ENCODE data around the gene GPR33.
A peak's percentile ranks its signal among the peaks of the same experiment; 100 is the strongest.
"Not testable (repeated sequence)": the region's sequence is repeated elsewhere in the genome, so short reads cannot be mapped to it uniquely, and the experiment has no call there.

The GPR33 gene, protein sequence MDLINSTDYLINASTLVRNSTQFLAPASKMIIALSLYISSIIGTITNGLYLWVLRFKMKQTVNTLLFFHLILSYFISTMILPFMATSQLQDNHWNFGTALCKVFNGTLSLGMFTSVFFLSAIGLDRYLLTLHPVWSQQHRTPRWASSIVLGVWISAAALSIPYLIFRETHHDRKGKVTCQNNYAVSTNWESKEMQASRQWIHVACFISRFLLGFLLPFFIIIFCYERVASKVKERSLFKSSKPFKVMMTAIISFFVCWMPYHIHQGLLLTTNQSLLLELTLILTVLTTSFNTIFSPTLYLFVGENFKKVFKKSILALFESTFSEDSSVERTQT

DNA sequence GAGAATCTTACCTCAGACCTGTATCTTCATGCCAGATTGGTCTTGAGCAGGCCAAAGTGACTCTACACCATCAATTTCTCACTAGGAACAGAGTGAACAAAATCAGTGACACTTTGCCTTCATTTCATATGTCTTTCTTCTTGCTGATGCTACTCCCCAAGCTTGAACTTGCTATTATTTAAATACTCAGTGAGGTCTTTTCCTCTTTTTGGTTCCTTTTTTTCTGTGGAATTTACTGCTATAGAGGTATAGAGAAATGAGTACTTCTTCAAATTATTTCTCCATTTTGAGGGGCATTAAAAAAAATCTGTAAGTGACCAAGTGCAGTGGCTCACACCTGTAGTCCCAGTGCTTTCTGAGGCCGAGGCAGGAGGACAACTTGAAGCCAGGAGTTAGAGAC lies at the start of gene GPR33:
GPR33 (minus strand) TSS at position 154 of the 400 bp plus-strand sequence. CDS start 4,074 bp downstream, outside the sequence.
- no peak for DNase-seq

DNA sequence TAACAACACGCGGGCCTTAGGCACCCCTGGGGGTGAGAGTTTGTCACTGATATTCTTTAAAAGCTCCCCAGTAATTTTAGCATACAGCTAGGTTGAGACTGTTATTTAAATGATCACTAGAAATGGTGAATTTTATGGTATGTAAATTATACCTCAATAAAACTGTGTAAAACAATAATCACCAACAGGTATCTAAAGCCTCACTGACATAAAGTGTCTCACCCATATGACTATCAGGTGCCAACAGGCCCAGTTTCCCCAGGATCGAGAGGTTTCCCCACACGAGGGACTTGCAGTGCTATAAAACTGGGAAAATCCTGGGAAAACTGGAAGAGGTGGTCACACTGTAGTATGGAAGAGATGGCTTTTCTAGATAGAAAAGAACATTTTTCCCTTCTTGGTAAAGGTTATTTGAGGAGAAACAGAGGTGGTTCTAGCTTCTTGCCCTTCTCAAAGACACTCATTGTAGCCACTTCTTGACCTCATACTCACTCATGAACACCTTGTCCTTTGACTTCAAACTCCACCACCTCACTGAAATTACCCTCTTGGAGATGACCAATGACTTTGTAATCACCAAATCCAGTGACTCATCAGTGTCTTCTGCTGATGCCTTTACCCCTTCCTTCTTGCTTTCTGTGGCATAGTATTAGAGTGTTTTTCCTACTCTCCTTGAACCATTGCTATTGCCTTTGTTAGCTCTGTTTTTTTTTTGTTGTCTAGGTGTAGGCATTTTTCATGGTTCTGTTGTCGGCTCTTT lies 48.5 kb upstream of the GPR33 start:
- no peak for DNase-seq

DNA sequence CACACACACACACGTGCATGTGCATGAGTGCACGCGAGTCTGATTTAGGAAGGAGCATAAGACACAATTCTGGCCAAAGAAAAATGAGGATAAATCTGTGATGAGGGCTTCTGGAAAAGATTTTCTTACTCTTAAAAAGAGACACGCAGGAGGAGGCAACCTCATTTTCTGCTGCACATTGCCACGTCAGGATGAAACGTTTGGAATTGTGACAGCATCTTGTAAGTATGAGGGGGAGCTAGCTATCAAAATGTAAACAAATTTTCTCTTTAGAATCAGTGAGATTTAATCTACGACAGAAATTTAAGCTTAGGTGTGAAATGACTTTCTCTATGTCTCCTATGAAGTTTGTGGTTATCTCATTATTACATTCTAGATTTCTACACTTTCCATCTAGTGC lies 42.3 kb upstream of the GPR33 start:
- DNase-seq: no peak

DNA sequence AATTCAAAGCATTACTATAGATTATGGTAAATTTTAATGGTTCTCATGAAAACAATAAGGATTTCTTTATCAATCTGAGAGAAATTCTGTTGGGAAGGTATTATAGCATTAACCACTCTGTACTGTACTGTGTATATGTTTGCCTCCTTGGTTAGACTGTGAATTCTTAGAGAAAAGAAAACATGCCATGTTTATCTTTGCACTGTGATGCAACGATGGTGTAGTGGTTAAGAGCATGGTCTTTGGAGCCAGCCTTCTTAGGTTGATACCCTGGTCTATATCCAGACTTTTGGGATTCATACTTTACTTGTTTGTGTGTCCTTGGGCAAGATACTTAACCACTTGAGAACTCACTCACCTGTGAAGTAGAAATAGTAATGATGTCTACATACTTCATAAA lies 41.2 kb upstream of the GPR33 start:
- DNase-seq: no peak

DNA sequence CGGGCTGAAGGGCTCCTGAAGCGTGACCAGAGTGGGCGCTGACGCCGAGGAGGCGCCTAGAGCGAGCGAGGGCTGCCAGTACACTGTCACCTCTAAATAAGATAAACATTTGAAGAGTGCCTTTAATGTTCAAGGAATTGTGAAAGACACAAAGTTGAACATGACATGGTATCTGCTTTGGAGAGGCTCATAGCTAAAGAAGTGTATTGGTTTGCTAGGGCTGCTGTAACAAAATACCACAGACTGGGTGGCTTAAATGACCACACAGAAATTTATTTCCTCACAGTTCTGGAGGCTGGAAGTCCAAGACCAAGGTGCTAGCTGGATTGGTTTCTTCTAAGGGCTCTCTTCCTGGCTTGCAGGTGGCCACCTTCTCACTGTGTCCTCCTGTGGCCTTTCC lies 39.7 kb upstream of the GPR33 start:
- DNase-seq: no peak

DNA sequence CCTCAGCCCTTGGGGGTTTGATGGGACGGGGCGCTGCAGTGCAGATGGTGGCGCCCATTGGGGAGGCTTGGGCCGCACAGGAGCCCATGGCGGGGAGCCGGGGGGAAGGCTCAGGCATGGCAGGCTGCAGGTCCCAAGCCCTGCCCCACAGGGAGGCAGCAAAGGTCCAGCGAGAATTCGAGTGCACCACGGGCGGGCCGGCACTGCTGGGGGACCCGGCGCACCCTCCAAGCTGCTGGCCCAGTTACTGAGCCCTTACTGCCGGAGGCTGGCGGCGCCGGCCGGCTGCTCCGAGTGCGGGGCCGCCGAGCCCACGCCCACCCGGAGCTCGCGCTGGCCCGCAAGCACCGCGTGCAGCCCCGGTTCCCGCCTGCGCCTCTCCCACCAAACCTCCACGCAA lies 39.2 kb upstream of the GPR33 start:
- DNase-seq: no peak

DNA sequence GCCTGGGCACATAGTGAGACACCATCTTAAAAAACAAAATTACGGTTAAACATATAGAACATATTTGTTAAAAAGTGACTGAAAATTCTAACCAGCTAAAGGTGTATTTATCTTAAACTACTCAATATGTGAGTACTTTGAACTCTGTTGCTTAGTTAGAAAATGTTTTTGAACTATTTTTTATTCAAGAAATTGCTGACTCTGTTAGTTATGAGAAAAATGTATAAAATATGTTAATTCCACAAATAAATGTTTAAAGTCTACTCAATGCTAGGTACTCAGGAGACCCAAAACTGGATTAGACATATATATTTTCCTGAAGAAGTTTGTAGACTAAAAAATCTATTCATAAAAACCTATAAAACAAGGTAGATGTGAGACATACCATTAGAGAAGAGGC lies 23.0 kb upstream of the GPR33 start:
- no peak for DNase-seq

DNA sequence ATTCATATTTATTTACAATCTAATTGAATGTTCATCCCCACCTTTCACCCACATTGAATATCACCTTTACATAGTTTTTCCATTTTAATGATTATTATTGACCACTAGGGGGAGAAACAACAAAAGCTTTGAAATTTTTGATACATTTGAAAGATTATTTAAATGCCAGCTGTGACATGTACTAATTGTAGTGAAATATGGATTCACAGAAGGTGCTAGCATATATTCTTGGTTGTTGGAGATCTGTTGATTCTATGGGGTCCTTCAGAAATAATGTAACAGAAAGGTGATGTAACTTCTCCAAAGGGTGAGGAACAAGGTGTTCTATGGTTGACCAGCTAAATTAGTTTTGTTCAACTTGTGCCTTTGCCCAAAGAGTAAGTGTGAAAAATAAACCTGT lies 22.4 kb upstream of the GPR33 start:
- DNase-seq: peak; percentile 23

DNA sequence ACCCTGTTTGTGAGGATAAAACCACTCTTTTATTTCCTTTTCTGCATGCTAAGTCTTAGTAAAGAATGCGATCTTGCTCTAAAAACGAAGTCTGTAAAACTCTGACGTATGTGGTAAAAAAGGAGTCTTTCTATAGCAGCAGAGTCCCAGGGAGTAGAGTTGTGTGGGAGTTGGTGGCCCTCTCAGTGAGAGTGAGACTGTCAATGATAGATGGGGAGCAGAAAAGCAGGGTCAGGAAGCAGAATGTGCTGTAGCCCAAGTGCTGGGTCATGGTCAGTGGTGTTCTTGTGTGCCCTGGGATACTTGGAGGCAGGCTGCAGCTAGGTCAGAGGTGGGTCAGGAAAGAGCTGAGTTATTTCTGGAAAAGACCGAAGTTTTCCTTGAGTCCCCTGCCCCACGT lies 20.3 kb upstream of the GPR33 start:
- DNase-seq: no peak

DNA sequence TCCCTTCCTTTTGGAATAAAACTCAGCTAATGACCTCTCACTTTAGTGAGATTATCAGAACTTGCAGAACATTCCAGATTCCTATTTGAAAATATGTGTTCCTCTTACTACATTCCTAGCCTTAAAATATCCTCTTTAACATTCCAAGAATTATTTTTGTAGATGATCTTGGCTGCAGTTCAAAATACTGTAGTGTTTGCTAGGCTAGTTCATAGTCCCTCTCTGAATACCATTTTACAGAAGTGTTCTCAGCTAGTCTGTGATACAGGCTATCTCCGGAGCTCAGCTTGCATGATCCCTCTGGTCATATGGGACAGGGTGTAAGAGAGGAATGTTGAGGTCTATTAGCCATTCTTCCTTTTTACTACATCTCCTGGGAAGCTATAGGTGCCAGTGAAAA lies 17.6 kb upstream of the GPR33 start:
- DNase-seq: no peak

DNA sequence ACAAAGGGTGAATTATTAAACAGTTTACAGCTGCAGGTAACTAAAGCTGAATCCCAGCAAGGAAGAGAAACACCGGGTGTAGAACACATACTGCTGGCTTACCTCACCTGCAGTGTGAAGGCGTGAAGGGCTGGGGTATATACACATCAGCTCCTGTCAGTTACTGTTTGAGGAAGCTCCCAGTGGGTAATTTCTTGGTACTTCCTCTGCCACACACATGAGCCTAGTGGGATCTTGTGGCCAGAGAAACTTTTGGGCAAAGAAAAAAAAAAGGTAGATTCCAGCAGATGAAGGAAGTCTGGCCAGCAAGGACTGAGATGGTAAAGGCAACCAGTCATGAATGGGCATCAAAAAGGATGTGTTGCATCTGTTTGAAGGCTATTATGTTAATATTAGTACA lies 14.0 kb upstream of the GPR33 start:
- no peak for DNase-seq

DNA sequence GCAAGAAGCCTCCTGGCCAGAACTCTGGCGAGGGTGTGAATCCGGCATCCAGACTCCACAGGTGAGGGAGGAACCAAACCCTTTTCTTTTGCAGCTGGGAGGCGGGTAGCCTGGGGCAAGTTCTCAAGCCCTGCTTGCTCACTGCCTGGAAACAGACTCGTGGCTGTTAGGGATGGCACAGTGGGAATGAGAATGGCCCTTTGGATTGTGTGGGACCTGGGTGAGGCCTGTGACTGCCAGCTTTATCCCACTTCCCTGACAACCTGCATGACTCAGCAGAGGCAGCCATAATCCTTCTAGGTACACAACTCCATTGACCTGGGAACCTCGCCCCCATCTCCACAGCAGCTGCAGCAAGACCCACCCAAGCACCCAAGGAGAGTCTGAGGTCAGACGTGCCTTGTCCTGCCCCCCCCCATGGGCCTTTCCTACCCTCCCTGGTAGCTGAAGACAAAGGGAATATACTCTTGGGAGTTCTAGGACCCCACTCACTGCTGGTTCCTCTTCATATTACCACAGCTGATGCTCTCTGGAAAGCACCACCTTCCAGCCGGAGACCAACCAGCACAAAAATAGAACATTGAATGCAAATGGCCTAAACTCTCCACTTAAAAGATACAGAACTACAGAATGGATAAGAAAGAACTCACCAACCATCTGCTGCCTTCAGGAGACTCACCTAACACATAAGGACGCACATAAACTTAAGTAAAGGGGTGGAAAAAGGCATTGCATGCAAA lies 5.1 kb upstream of the GPR33 start:
- no peak for DNase-seq

DNA sequence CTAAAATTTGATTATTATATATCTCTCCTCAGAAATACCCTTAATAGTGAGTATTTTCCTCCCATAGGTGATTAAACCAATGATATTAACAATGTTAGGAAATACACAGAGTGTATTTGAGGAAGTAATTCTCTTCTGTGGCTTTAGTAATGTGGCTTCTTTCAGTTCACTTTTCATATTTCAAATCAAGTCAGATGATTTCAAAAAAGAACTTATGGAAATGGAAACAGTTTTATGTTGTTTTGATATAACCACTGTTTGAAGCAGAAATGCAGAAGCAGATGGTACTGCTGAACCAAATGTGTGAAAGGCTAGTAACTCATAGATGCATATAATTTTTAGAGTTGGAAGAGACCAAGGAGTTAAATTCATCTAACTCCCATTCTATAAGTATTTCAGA lies 1.9 kb upstream of the GPR33 start:
- DNase-seq: no peak

DNA sequence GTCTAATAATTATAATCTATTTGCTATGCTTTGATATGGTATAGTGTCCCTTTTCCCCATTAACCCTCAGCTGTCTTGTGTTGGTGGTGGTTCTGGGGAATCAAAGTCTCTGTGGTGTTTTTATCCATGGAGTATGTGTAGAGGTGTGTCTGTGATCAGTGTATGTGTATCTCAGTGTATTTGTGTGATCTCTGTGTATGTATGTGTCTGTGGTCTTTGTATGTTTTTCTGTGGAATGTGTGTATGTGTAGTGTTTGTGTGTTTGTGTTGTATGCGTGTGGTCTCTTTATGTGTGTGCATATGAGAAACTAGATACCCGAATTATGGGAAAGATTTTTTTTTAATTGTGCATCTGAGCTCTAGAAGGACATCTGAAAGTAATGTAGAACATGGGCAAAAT lies 1.1 kb downstream of the GPR33 start:
- DNase-seq: no peak

DNA sequence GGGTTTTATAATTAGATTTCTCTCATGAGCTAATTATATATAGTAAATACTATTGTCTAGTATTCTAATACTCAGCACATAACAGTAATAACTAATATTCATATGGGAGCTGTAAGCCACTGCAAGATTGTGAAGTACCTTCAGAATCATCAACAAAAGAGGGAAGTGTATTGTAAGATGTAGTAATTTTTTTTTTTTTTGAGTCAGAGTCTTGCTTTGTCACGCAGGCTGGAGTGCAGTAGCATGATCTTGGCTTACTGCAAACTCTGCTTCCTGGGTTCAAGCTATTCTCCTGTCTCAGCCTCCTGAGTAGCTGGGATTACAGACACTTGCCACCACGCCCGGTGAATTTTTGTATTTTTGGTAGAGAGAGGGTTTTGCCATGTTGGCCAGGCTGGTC lies 3.1 kb downstream of the GPR33 start:
- DNase-seq: no peak

DNA sequence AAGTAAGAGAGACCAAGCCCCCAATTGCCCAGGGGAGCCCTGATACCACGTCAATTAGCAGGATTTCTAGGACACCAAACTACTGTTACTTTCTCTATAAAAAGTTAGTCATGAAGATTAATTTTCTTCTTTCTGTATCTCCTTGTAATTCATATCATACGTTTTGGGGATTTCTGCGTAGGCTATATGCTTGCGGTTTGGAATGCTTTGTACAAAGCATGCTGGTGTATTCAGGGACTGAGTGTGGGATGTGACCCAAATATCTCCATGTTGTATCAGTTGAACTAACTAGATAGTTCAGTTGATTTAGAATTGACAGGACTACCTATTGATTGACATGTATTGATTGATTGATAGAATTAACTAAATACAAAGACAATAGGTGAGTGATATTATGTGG lies 7.7 kb downstream of the GPR33 start:
- no peak for DNase-seq

DNA sequence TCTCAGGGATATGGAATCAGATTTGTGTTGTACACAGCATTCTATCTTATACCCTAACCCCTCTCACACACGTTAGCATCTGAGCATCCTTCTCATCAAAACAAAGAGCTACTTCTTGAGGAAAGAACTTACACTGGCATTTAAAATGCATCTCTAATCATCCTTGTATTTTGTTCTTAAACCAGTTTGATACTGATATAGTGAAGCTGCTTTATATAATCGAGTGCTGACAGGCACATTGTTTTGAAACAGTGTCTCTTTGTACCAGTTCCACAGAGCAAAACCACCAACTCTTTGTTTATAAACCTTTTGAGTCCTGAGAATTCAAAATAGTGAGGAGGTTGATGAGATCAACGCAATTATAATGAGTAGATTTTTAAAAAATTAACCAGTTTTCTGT lies 8.8 kb downstream of the GPR33 start:
- no peak for DNase-seq

DNA sequence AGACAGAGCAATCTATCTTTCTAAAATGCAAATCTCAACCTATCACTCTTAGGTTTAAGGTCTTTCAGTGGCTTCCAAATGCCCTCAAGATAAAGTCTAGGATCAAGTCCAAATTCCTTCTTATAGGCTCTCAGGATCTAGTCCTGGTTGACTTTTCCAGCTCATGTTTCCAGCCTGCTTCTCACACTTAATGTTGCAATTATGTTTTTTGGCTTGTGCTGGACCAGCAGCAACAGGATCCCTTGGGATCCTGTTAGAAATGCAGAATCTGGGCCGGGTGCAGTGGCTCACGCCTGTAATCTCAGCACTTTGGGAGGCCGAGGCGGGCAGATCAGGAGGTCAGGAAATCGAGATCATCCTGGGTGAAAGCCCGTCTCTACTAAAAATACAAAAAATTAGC lies 10.6 kb downstream of the GPR33 start:
- no peak for DNase-seq

DNA sequence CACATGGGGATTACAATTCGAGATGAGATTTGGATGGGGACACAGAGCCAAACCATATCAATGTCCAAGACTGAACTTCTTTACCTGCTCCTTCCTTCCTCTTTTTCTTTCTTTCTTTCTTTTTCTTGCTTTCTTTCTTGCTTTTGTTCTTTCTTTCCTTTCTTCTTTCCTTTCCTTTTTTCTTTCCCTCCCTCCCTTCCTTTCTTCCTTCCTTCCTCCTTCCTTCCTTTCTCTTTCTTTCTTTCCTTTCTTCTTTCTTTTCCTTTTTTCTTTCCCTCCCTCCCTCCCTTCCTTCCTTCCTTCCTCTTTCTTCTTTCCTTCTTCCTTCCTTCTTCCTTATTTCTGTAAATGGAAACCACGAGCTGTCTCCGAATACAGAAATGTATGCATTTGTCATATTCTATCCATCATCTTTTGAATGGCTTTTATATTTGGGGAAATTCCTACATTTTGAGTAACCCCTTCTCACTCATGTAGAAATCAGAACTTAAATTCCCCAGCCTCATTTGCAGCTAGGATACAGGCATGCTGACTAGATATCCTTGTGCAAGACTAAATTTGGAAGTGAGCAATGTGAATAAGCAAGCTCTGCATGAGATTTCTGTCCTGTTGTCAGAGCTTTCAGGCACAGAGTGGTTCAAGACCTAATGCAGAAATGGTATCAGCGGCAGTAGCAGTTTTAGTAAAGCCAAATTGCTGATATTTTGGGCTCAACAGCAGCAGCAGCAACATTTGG lies 11.5 kb downstream of the GPR33 start:
- no peak for DNase-seq

DNA sequence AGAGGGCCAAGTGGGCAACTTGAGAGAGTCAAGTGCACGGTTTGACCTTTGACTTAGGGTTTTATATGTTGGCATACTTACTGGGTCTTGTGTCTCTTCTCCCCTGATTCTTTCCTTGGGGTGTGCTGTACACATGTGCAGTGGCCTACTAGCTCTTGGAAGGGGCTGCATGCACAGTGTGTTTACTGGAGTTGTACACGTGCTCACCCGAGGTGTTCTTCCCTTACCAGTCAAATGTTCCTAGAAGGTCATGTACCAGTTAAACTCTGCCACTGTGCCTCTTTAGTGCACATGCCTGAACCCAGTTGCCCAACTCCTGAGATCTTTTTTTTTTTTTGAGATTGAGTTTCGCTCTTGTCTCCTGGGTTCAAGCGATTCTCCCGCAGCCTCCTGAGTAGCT lies 21.3 kb downstream of the GPR33 start:
- no peak for DNase-seq

DNA sequence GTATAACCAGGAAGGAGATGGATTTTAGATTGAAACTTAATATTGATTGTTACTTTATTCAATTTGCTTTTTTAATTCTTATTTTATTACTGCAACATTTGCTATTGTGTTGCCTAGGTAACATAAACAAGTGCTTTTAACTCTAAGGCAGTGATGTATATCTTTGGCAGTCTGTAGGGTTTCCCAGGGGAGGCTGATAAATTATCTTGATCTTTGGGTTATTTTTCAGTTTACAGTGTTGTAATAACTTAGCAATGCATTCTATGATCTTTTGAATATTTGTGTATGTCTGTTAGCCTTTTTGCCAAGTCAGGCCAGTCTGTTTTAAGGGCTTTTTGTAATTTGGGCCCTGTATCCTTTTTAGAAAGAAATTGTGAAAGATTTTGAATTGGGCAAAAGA lies 22.7 kb downstream of the GPR33 start:
- DNase-seq: no peak

DNA sequence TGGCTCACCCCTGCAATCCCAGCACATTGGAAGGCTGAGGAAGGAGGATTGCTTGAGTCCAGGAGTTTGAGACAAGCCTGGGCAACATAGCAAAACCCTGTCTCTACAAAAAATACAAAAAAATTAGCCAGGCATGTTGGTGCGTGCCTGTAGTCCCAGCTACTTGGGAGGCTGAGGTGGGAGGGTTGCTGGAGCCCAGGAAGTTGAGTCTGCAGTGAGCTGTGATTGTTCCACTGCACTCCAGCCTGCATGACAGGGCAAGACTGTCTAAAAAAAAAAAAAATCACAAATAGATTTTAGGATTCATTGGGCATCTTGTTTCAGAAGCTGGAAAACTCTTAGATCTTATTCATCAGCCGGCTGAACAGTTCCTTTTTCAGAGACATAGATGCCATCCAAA lies 25.4 kb downstream of the GPR33 start:
- DNase-seq: not testable (repeated sequence)

DNA sequence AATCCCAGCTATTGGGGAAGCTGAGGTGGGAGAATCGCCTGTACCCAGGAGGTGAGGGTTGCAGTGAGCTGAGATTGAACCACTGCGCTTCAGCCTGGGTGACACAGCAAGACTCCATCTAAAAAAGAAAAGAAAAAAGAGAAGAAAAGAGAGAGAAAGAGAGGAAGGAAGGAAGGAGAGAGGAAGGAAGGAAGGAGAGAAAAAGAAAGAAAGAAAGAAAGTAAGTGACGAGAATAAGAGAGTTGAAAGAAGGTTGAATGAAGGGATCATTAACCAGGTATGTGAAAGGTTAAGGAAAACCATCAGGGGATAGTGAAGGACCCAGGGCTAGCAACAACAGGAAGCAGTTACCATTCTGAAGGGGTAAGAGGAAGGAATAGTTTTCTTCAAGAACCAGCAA lies 26.3 kb downstream of the GPR33 start:
- DNase-seq: no peak

Measured in NCI-H1417 treated with DMSO at 0.1 percent for 48 hours (cell line).